ENCODE data around the gene EDIL3.
A peak's percentile ranks its signal among the peaks of the same experiment; 100 is the strongest.

Gene EDIL3

DNA sequence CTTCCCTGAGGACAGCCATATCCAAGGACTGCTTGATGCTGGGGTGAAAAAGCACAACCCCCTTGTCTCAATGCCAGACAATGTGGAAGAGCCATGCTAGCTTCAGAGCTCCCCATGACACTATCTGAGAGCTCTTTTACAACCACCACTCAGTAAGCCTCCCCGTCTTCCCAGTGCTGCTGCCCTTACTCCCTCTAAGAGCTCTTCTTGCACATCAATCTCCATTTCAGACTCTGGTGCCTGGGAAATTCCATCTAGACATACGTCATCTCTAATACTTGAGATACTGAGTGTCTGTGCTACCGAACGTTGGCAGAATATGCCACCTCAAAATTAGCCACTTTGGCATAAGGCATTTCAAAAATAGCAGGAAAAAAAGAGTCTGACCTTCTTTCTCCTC lies 94.5 kb downstream of the EDIL3 start:
- no peak for FAIRE-seq
- TF ChIP-seq, protein P1, sequence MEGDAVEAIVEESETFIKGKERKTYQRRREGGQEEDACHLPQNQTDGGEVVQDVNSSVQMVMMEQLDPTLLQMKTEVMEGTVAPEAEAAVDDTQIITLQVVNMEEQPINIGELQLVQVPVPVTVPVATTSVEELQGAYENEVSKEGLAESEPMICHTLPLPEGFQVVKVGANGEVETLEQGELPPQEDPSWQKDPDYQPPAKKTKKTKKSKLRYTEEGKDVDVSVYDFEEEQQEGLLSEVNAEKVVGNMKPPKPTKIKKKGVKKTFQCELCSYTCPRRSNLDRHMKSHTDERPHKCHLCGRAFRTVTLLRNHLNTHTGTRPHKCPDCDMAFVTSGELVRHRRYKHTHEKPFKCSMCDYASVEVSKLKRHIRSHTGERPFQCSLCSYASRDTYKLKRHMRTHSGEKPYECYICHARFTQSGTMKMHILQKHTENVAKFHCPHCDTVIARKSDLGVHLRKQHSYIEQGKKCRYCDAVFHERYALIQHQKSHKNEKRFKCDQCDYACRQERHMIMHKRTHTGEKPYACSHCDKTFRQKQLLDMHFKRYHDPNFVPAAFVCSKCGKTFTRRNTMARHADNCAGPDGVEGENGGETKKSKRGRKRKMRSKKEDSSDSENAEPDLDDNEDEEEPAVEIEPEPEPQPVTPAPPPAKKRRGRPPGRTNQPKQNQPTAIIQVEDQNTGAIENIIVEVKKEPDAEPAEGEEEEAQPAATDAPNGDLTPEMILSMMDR (IDR thresholded peaks at IDR 0.05; ENCODE audit: insufficient read depth, missing control alignments), result no peak
- no peak for DNase-seq (ENCODE audit: insufficient read length, low spot score)

DNA sequence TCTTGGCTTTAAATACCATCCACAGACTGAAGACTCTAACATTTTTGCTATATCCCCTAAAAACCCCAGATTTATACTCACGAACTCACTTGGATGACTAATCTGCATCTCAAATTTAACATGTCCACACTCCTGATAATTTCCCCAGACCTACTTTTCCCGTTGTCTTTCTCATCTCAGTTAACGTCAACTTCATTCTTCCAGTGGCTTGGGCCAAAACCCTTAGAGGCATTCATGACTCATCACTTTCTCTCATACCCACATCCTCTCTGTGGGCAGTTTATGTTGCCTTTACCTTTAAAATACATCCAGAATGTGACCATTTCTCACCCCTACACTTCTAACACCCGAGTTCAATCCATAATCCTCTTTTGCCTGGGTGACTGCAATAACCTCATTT lies 96.7 kb downstream of the EDIL3 start:
- DNase-seq (ENCODE audit: insufficient read length, low spot score) (no peak), FAIRE-seq (no peak)
- TF ChIP-seq, protein P1 (IDR thresholded peaks at IDR 0.05; ENCODE audit: insufficient read depth, missing control alignments), result no peak

DNA sequence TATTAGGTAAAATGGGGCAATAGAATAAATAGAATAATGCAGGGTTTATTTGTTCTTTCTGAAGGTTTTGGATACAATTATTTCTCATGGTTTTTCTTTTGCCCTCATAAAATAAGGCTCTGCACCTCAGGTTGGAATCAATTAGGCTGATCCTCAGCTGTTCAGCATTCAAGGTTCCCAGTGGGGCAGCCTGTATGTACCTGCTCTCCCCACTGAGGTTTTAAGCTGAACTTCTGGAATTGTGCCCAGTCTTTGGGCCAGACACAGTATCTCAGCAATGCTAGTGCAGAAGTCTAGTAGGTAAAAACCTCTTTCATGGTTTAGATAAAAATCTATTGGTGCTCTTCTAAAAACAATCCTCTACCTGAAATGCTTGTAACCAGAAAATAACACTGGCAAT lies 98.0 kb downstream of the EDIL3 start:
- TF ChIP-seq, protein P1 (IDR thresholded peaks at IDR 0.05; ENCODE audit: insufficient read depth, missing control alignments), result no peak
- no peak for DNase-seq (ENCODE audit: insufficient read length, low spot score)
- no peak for FAIRE-seq

DNA sequence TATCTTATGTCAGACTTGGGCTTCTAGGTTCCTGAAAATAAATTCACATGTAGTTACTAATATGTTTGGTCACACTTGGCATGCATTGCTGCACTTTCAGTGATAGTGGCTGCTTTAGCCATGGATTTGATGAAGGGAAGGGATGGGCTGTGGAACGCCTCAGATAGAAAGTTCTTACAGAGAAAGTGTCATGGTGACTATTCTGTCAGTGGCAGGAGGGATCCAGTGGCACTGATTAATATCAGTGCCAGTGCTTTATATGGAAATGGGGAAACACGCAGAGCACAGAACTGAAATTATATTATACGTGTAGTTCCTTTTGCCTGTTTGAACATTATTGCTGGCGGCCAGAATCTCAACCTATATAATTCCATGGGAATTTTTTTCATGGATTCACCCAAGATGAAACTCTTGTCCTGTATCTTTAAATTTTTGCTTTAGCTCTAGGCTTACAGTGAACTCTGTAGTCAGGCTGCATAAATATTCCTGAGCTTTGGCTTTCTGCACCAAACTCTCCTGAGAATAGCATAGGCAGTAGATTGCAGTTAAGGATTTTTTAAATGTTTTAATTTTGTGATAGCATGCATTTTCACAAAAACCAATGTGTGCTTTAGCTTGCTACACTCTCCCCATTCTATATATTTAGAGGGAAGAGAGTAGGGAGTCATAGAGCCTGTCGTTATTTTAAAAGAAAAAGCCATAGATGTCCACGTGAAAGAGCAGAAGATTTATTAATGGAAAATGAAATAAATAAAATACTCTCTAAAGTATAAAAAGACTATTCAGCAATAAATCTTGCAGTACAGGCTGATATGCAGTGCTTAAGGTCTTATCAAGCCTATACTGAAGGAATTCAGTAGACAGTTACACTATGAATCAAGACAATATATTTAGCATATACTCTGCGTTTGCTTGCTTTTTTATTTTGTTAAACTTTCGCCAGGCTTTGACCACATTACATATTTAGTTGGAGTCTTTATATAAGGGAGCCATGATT lies 98.7 kb downstream of the EDIL3 start:
- FAIRE-seq, result no peak
- TF ChIP-seq, protein P1 (IDR thresholded peaks at IDR 0.05; ENCODE audit: insufficient read depth, missing control alignments), result no peak

DNA sequence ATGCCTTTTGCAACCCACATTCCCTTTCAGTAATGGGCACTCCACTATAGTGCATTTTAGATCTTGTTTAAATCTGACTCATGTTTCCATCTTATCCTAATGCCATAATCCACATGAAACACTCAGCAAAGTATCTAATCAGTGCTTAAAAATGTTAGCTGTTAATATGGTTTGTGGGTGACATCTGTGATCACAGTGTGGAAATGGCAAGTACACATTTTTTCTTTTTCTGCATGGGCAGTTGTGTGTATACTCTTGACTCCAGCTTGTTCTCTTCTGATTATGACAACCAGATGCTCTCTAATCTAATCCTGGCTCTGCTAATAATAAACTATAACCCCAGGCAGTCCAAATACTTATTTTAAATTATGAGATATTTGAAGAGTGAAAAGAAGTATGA lies 103.3 kb downstream of the EDIL3 start:
- TF ChIP-seq, protein P1 (IDR thresholded peaks at IDR 0.05; ENCODE audit: insufficient read depth, missing control alignments), result no peak
- no peak for DNase-seq (ENCODE audit: insufficient read length, low spot score)
- FAIRE-seq, result peak; percentile 94

More for the DNA sequence above, 98.7 kb downstream of the EDIL3 start:
- DNase-seq (ENCODE audit: insufficient read length, low spot score), result no peak

DNA sequence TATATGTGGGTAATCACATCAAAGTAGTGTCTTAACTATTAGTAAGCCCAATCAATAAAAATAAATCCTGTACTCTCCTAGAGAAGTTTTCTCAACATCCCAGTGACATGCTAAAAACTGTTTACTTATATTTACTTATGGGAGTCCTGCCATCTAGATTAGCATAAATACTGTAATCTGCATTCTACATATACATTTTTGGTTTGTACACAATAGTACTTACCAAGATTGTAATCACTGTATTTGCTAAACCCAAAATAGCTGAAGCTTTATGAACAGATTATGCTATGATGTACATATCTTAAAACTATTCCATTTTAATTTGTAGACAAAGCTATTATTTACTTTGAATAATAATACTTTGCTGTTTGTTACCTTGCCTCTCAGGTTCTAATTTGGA lies 105.4 kb downstream of the EDIL3 start:
- TF ChIP-seq, protein P1 (IDR thresholded peaks at IDR 0.05; ENCODE audit: insufficient read depth, missing control alignments), result no peak

DNA sequence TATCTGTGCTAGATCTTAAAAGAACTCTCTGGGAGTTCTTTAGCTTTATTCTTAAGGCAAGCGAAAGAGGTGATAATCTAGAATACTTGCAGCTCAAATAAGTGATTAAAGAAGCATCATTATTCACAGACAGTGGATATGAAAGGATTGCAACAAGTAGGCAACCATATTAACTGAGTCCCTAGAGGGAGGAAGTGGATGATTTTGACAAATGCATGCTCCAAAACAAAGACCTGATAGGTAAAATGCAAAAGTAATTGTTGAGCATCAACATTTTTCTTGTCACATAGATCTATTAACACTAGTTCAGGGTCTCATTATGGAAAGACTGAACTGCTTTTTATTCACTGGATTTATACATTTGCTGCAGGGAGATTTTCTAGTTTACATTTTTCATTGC lies 109.1 kb downstream of the EDIL3 start:
- DNase-seq (ENCODE audit: insufficient read length, low spot score), result no peak
- TF ChIP-seq, protein P1 (IDR thresholded peaks at IDR 0.05; ENCODE audit: insufficient read depth, missing control alignments), result no peak
- no peak for FAIRE-seq

More for the DNA sequence above, 105.4 kb downstream of the EDIL3 start:
- DNase-seq (ENCODE audit: insufficient read length, low spot score) (no peak), FAIRE-seq (no peak)

All from D721Med (cell line).